Upper lobe of left lung (tissue), 6 donors: ENCODE data around the gene THSD1. TPM values are rescaled to one million over a fixed set of nuclear protein-coding genes. Genes with fewer than 3 reads are reported as not detected.
A peak's percentile ranks its signal among the peaks of the same experiment; 100 is the strongest.

ENCODE experiments used
- ATAC-seq, 2 donors: fragments of 200-7000 bp; cut with Tn5 transposase; one replicate each; pipeline ENCODE4 v1.9.1; 2022; ENCODE audit warnings: mild to moderate bottlenecking in 2 of 2, moderate library complexity in 2 of 2; ENCODE audit not compliant: low FRiP score in 2 of 2
- DNase-seq, 2 donors: peaks; one replicate each; pipeline ENCODE4 v3.0.0-alpha.2; 2019 to 2020
- H3K27ac ChIP-seq, 4 donors: fragments of 200-600 bp; sonication (generic); one replicate each; pipeline ENCODE4 v1.5.1; 2016 to 2019
- H3K27me3 ChIP-seq, 4 donors: fragments of 200-600 bp; sonication (generic); one replicate each; pipeline ENCODE4 v1.5.1; 2017 to 2019
- H3K36me3 ChIP-seq, 4 donors: fragments of 200-600 bp; sonication (generic); one replicate each; pipeline ENCODE4 v1.5.1; 2016 to 2019
- H3K4me1 ChIP-seq, 4 donors: fragments of 200-600 bp; sonication (generic); one replicate each; pipeline ENCODE4 v1.5.1; 2018 to 2019
- H3K4me3 ChIP-seq, 4 donors: fragments of 200-600 bp; sonication (generic); one replicate each; pipeline ENCODE4 v1.5.1; 2017 to 2019; ENCODE audit warnings: mild to moderate bottlenecking in 2 of 4, moderate library complexity in 1 of 4
- H3K9me3 ChIP-seq, 4 donors: fragments of 200-600 bp; sonication (generic); one replicate each; pipeline ENCODE4 v1.5.1; 2018 to 2019
- CTCF ChIP-seq, 6 experiments: fragments of 450-650 bp in 4 of 6; fragments of 200-600 bp in 2 of 6; sonication (generic) in 2 of 6; IDR thresholded peaks; one replicate each; pipeline ENCODE4 v1.5.1; 2016 to 2019; ENCODE audit warnings: antibody characterized with exemption in 6 of 6
- EP300 ChIP-seq, 4 donors: sonication (generic); formaldehyde crosslinking; IDR thresholded peaks; one replicate each; pipeline ENCODE4 v1.5.1; 2017; ENCODE audit warnings: antibody characterized with exemption in 4 of 4, control low read depth in 2 of 4
- POLR2A ChIP-seq, 4 donors: fragments of 450-650 bp; IDR thresholded peaks; one replicate each; pipeline ENCODE4 v1.5.1; 2016 to 2017; ENCODE audit warnings: antibody characterized with exemption in 4 of 4, mild to moderate bottlenecking in 2 of 4
- POLR2AphosphoS5 ChIP-seq, 2 donors: sonication (generic); formaldehyde crosslinking; IDR thresholded peaks; one replicate each; pipeline ENCODE4 v1.5.1; 2017; ENCODE audit warnings: antibody characterized with exemption in 2 of 2
- WGBS, 2 donors: methylation state at CpG; one replicate each; pipeline ENCODE4 v1.1.5; 2017 to 2018; 5-methylcytosine and 5-hydroxymethylcytosine counted together
- total RNA-seq, 6 donors: library from RNA; depleted of rRNA in 4 of 6; stranded (reverse); fragments of >200 nt in 4 of 6; gene quantifications; one replicate each; pipeline versions ENCODE4 v1.1.0 to v1.2.1, GENCODE V29; 2016 to 2021
- donor health status: DM: no; HTN: no; CAD: no; lungs with moderate emphysema.
- donor health status: DM: no; HTN: yes; CAD: no; lungs with severe emphysema.

Gene THSD1
- total RNA-seq, 6 donors from 2014 or later = 5.5 to 19.8 (median 12.1) TPM

GRCh38 chr13:52356327-52356726, 49.6 kb downstream of the THSD1 start:
- ATAC-seq (no peak), DNase-seq (no peak)
- WGBS, 2 donors = 93 to 95% methylated on average over 2 of the region's 2 CpGs
- Histone ChIP-seq H3K4me1 (no peaks in the 10 kb centered on the region), H3K4me3 (no peak overlapping the region), H3K36me3 (no peaks in the 10 kb centered on the region), H3K9me3 (no peaks in the 10 kb centered on the region), H3K27me3 (no peaks in the 10 kb centered on the region), H3K27ac (no peak overlapping the region)
- TF ChIP-seq POLR2A (IDR thresholded peaks at IDR 0.05) (no peak), EP300 (IDR thresholded peaks at IDR 0.05) (no peak), CTCF (IDR thresholded peaks at IDR 0.05) (no peak), POLR2AphosphoS5 (IDR thresholded peaks at IDR 0.05) (no peak)

- Histone ChIP-seq H3K27me3 (no peaks in the 10 kb centered on the region), H3K9me3 (no peaks in the 10 kb centered on the region), H3K27ac (no peak overlapping the region), H3K4me1 (no peaks in the 10 kb centered on the region), H3K4me3 (no peak overlapping the region), H3K36me3 (no peaks in the 10 kb centered on the region)
- ATAC-seq (peak in 1 of 2 donors; percentile 60), DNase-seq (no peak)
- no peak for TF ChIP-seq POLR2AphosphoS5 (IDR thresholded peaks at IDR 0.05)
- TF ChIP-seq POLR2A (IDR thresholded peaks at IDR 0.05) = no peak
- no peak for TF ChIP-seq EP300 (IDR thresholded peaks at IDR 0.05)
- TF ChIP-seq CTCF (IDR thresholded peaks at IDR 0.05) = no peak
- 76 to 83% methylated on average over 1 of the region's 1 CpG for WGBS, 2 donors
Observed at GRCh38 chr13:52353193-52353592, 52.8 kb downstream of the THSD1 start.

- DNase-seq (no peak), ATAC-seq (no peak)
- no peaks in the 10 kb centered on the region for H3K27me3 ChIP-seq
- H3K4me1 ChIP-seq = no peaks in the 10 kb centered on the region
- TF ChIP-seq POLR2AphosphoS5 (IDR thresholded peaks at IDR 0.05) (no peak), CTCF (IDR thresholded peaks at IDR 0.05) (no peak), POLR2A (IDR thresholded peaks at IDR 0.05) (no peak), EP300 (IDR thresholded peaks at IDR 0.05) (no peak)
- H3K4me3 ChIP-seq = no peak overlapping the region
- no peaks in the 10 kb centered on the region for H3K9me3 ChIP-seq
- 74 to 85% methylated on average over 6 of the region's 6 CpGs for WGBS, 2 donors
- no peak overlapping the region for H3K27ac ChIP-seq
- no peaks in the 10 kb centered on the region for H3K36me3 ChIP-seq
Observed at GRCh38 chr13:52348983-52349780, 56.8 kb downstream of the THSD1 start.

- no peaks in the 10 kb centered on the region for H3K4me1 ChIP-seq
- H3K36me3 ChIP-seq = no peaks in the 10 kb centered on the region
- no peak overlapping the region for H3K4me3 ChIP-seq
- H3K27ac ChIP-seq = no peak overlapping the region
- TF ChIP-seq EP300 (IDR thresholded peaks at IDR 0.05) = no peak
- no peak for TF ChIP-seq POLR2A (IDR thresholded peaks at IDR 0.05)
- TF ChIP-seq CTCF (IDR thresholded peaks at IDR 0.05) = no peak
- TF ChIP-seq POLR2AphosphoS5 (IDR thresholded peaks at IDR 0.05) = no peak
- WGBS, 2 donors = 45 to 53% methylated on average over 5 of the region's 5 CpGs
- DNase-seq (no peak), ATAC-seq (peak in 1 of 2 donors; percentile 62)
- no peaks in the 10 kb centered on the region for H3K9me3 ChIP-seq
- no peaks in the 10 kb centered on the region for H3K27me3 ChIP-seq
Observed at GRCh38 chr13:52348071-52348470, 57.9 kb downstream of the THSD1 start.
